Neuronal stem cell (in vitro differentiated cells): ENCODE data around the gene PLAGL1.

Experiments used
- DNase-seq: peaks from one replicate; pipeline ENCODE4 v3.0.0-alpha.2; 2013; ENCODE audit warnings: low spot score
- H2AFZ ChIP-seq: one replicate; pipeline ENCODE4 v1.6.1; 2013; ENCODE audit warnings: mild to moderate bottlenecking, low read length, inconsistent platforms
- H2AK5ac ChIP-seq: 2 replicates; pipeline ENCODE4 v1.6.1; 2013; ENCODE audit warnings: low read depth, mild to moderate bottlenecking, inconsistent platforms, low read length, moderate library complexity, mixed read lengths
- H2BK120ac ChIP-seq: 2 replicates; pipeline ENCODE4 v1.6.1; 2013; ENCODE audit warnings: low read depth, mild to moderate bottlenecking, inconsistent platforms, low read length, moderate library complexity, mixed read lengths
- H2BK12ac ChIP-seq: one replicate; pipeline ENCODE4 v1.6.1; 2013; ENCODE audit warnings: low read length, inconsistent platforms
- H2BK15ac ChIP-seq: 2 replicates; pipeline ENCODE4 v1.6.1; 2013; ENCODE audit warnings: mild to moderate bottlenecking, low read length, inconsistent platforms, mixed read lengths
- H2BK5ac ChIP-seq: one replicate; pipeline ENCODE4 v1.6.1; 2013; ENCODE audit warnings: inconsistent platforms, mild to moderate bottlenecking, low read length, moderate library complexity
- H3K14ac ChIP-seq: one replicate; pipeline ENCODE4 v1.6.1; 2013; ENCODE audit warnings: low read length, inconsistent platforms
- H3K18ac ChIP-seq: 2 replicates; pipeline ENCODE4 v1.6.1; 2013; ENCODE audit warnings: low read length, inconsistent platforms
- H3K23ac ChIP-seq: 2 replicates; pipeline ENCODE4 v1.6.1; 2013; ENCODE audit warnings: low read depth, mild to moderate bottlenecking, mixed read lengths, low read length, inconsistent platforms; ENCODE audit not compliant: poor library complexity
- H3K27ac ChIP-seq: replicated peaks from 3 replicates; pipeline ENCODE4 v1.5.1; 2013; ENCODE audit warnings: low read length, inconsistent platforms
- H3K27me3 ChIP-seq, 3 experiments: 2 replicates each; pipeline ENCODE4 v1.6.1; 2013; ENCODE audit warnings: low read length in 3 of 3, mild to moderate bottlenecking in 2 of 3, inconsistent platforms in 1 of 3, low read depth in 1 of 3, mixed read lengths in 1 of 3, moderate library complexity in 1 of 3; ENCODE audit not compliant: control insufficient read depth in 3 of 3, insufficient read depth in 3 of 3
- H3K36me3 ChIP-seq, 2 donors: replicated peaks in 1 of 2; 2 replicates each; pipeline ENCODE4 v1.6.1; 2013; ENCODE audit warnings: low read length in 2 of 2; ENCODE audit not compliant: control insufficient read depth in 2 of 2, insufficient read depth in 2 of 2
- H3K4ac ChIP-seq: 2 replicates; pipeline ENCODE4 v1.6.1; 2013; ENCODE audit warnings: inconsistent platforms, mild to moderate bottlenecking, low read length, moderate library complexity
- H3K4me1 ChIP-seq, 2 donors: 1 replicate in 1 of 2; 2 replicates in 1 of 2; pipeline ENCODE4 v1.6.1; 2013; ENCODE audit warnings: low read length in 2 of 2, low read depth in 1 of 2; ENCODE audit not compliant: control insufficient read depth in 2 of 2, insufficient read depth in 1 of 2
- H3K4me2 ChIP-seq: one replicate; pipeline ENCODE4 v1.6.1; 2013; ENCODE audit warnings: mild to moderate bottlenecking, low read length, inconsistent platforms; ENCODE audit not compliant: insufficient read depth, poor library complexity, severe bottlenecking
- H3K4me3 ChIP-seq, 2 donors: 2 replicates each; pipeline ENCODE4 v1.5.1; 2013; ENCODE audit warnings: low read length in 2 of 2, mild to moderate bottlenecking in 2 of 2, inconsistent platforms in 1 of 2, moderate library complexity in 1 of 2
- H3K79me1 ChIP-seq: one replicate; pipeline ENCODE4 v1.6.1; 2013; ENCODE audit warnings: low read depth, mild to moderate bottlenecking, inconsistent platforms, low read length, moderate library complexity
- H3K9ac ChIP-seq: one replicate; pipeline ENCODE4 v1.6.1; 2013; ENCODE audit warnings: mild to moderate bottlenecking, low read depth, low read length, inconsistent platforms; ENCODE audit not compliant: poor library complexity
- H3K9me3 ChIP-seq, 2 donors: replicated peaks in 1 of 2; 2 replicates each; pipeline versions ENCODE3 to v1.6.1; 2013; ENCODE audit warnings: low read length in 2 of 2, mild to moderate bottlenecking in 2 of 2, inconsistent platforms in 1 of 2, low read depth in 1 of 2, mixed read lengths in 1 of 2, moderate library complexity in 1 of 2; ENCODE audit not compliant: control insufficient read depth in 2 of 2, insufficient read depth in 1 of 2
- H4K8ac ChIP-seq: one replicate; pipeline ENCODE4 v1.6.1; 2013; ENCODE audit warnings: low read depth, mild to moderate bottlenecking, inconsistent platforms, low read length, moderate library complexity
- H4K91ac ChIP-seq: one replicate; pipeline ENCODE4 v1.6.1; 2013; ENCODE audit warnings: low read length, low read depth, mild to moderate bottlenecking, inconsistent platforms; ENCODE audit not compliant: poor library complexity
- WGBS, 2 donors: extraction: QIAGEN DNeasy Blood & Tissue Kit; methylation state at CpG; one replicate each; pipeline ENCODE4 v1.1.7; 2013; ENCODE audit warnings: missing lambda C conversion rate in 2 of 2, mixed read lengths in 1 of 2; ENCODE audit not compliant: insufficient read length in 2 of 2, insufficient replicate concordance in 1 of 2; ENCODE audit errors: extremely low coverage in 2 of 2; 5-methylcytosine and 5-hydroxymethylcytosine counted together

PLAGL1 gene

GRCh38 chr6:143952060-143952778 is 55.8 kb downstream of the PLAGL1 start:
- peaks cover 0 to 73% of the 10 kb centered on the region in 2 donors for H3K36me3 ChIP-seq
- no peak overlapping the region for H2BK120ac ChIP-seq
- no peak overlapping the region for H3K4me3 ChIP-seq
- H3K23ac ChIP-seq = no peak overlapping the region
- no peak overlapping the region for H2AK5ac ChIP-seq
- no peak overlapping the region for H3K27ac ChIP-seq
- peaks cover 0 to 14% of the 10 kb centered on the region in 2 donors for H3K9me3 ChIP-seq
- H4K91ac ChIP-seq = no peak overlapping the region
- no peak overlapping the region for H3K18ac ChIP-seq
- H3K4me2 ChIP-seq = no peak overlapping the region
- no peak overlapping the region for H2AFZ ChIP-seq
- H2BK12ac ChIP-seq = no peak overlapping the region
- H3K14ac ChIP-seq = no peak overlapping the region
- no peak overlapping the region for H2BK5ac ChIP-seq
- no peak overlapping the region for H3K4ac ChIP-seq
- no peaks in the 10 kb centered on the region for H3K79me1 ChIP-seq
- H2BK15ac ChIP-seq = no peak overlapping the region
- no CpG with 5 or more reads among the region's 9 CpGs for WGBS, 2 donors
- no peak overlapping the region for H4K8ac ChIP-seq
- DNase-seq = no peak
- no peaks in the 10 kb centered on the region for H3K27me3 ChIP-seq
- peaks cover 13 to 14% of the 10 kb centered on the region in 2 donors for H3K4me1 ChIP-seq
- no peak overlapping the region for H3K9ac ChIP-seq

GRCh38 chr6:143950875-143951274 is 57.2 kb downstream of the PLAGL1 start:
- Histone ChIP-seq H3K9ac (no peak overlapping the region), H3K27ac (no peak overlapping the region)

GRCh38 chr6:143949962-143950361 is 58.1 kb downstream of the PLAGL1 start:
- Histone ChIP-seq H3K36me3 (peaks cover 0 to 74% of the 10 kb centered on the region in 2 donors), H3K4me3 (no peak overlapping the region), H3K9ac (no peak overlapping the region), H3K27ac (no peak overlapping the region), H2BK120ac (no peak overlapping the region), H4K8ac (no peak overlapping the region), H2BK15ac (no peak overlapping the region), H2AK5ac (no peak overlapping the region), H3K27me3 (no peaks in the 10 kb centered on the region), H4K91ac (no peak overlapping the region), H3K23ac (no peak overlapping the region), H3K4me1 (peaks cover 6 to 7% of the 10 kb centered on the region in 2 donors), H2BK5ac (no peak overlapping the region), H3K4me2 (no peak overlapping the region), H3K9me3 (peaks cover 0 to 17% of the 10 kb centered on the region in 2 donors), H2BK12ac (no peak overlapping the region), H3K18ac (no peak overlapping the region), H3K4ac (no peak overlapping the region), H2AFZ (no peak overlapping the region), H3K79me1 (no peaks in the 10 kb centered on the region), H3K14ac (no peak overlapping the region)
- DNase-seq = no peak
- no CpG with 5 or more reads among the region's 9 CpGs for WGBS, 2 donors

More at GRCh38 chr6:143950875-143951274, 57.2 kb downstream of the PLAGL1 start:
- Histone ChIP-seq H3K18ac (no peak overlapping the region), H3K79me1 (no peaks in the 10 kb centered on the region), H2BK12ac (no peak overlapping the region), H3K14ac (no peak overlapping the region), H3K36me3 (peaks cover 0 to 74% of the 10 kb centered on the region in 2 donors), H3K4me3 (no peak overlapping the region), H3K27me3 (no peaks in the 10 kb centered on the region), H2BK5ac (no peak overlapping the region), H2BK120ac (no peak overlapping the region), H3K4me1 (peaks cover 6 to 7% of the 10 kb centered on the region in 2 donors), H3K4ac (no peak overlapping the region), H2AFZ (no peak overlapping the region), H3K23ac (no peak overlapping the region), H4K8ac (no peak overlapping the region), H2BK15ac (no peak overlapping the region), H2AK5ac (no peak overlapping the region), H3K9me3 (peaks cover 0 to 17% of the 10 kb centered on the region in 2 donors), H4K91ac (no peak overlapping the region), H3K4me2 (no peak overlapping the region)
- no CpG with 5 or more reads among the region's 3 CpGs for WGBS, 2 donors
- no peak for DNase-seq

- Histone ChIP-seq H3K4me2 (no peak overlapping the region), H3K4ac (no peak overlapping the region), H4K91ac (no peak overlapping the region), H2BK15ac (no peak overlapping the region), H3K9me3 (peaks cover 0 to 17% of the 10 kb centered on the region in 2 donors), H3K79me1 (no peaks in the 10 kb centered on the region), H3K4me3 (no peak overlapping the region), H3K27me3 (no peaks in the 10 kb centered on the region), H2BK5ac (no peak overlapping the region), H2AFZ (no peak overlapping the region), H2AK5ac (no peak overlapping the region), H3K36me3 (peaks cover 0 to 74% of the 10 kb centered on the region in 2 donors), H3K9ac (no peak overlapping the region), H3K4me1 (peaks cover 6 to 7% of the 10 kb centered on the region in 2 donors), H2BK120ac (no peak overlapping the region), H3K27ac (no peak overlapping the region), H3K18ac (no peak overlapping the region), H3K23ac (no peak overlapping the region), H2BK12ac (no peak overlapping the region), H4K8ac (no peak overlapping the region), H3K14ac (no peak overlapping the region)
- no peak for DNase-seq
- WGBS, 2 donors = no CpG with 5 or more reads among the region's 1 CpG
Observed at GRCh38 chr6:143949535-143949934, 58.5 kb downstream of the PLAGL1 start.
